ENCODE results near the gene GRAMD1C.
A peak's percentile ranks its signal among the peaks of the same experiment; 100 is the strongest.

GRAMD1C gene

GRCh38 chr3:113838631-113839209 is at the start of gene GRAMD1C:
Gene GRAMD1C (plus strand): TSS chr3:113838788. CDS start chr3:113838910, 122 bp downstream.
- peak; percentile 68 for TF ChIP-seq CTCF (IDR thresholded peaks at IDR 0.05; ENCODE audit: low read depth, low read length)

GRCh38 chr3:113791381-113791780 is 47.2 kb upstream of the GRAMD1C start:
- no peak overlapping the region for H3K4me3 ChIP-seq (ENCODE audit: low read depth, low read length)
- no peak for TF ChIP-seq CTCF (IDR thresholded peaks at IDR 0.05; ENCODE audit: low read depth, low read length)

More at GRCh38 chr3:113838631-113839209, at the start of gene GRAMD1C:
- H3K4me3 ChIP-seq (ENCODE audit: low read depth, low read length): peak within 1 kb of the TSS; percentile 81

- no peak for TF ChIP-seq CTCF (IDR thresholded peaks at IDR 0.05; ENCODE audit: low read depth, low read length)
- no peak overlapping the region for H3K4me3 ChIP-seq (ENCODE audit: low read depth, low read length)
Observed at GRCh38 chr3:113794526-113794925, 44.1 kb upstream of the GRAMD1C start.

GRCh38 chr3:113795693-113796092 is 42.9 kb upstream of the GRAMD1C start:
- no peak overlapping the region for H3K4me3 ChIP-seq (ENCODE audit: low read depth, low read length)
- no peak for TF ChIP-seq CTCF (IDR thresholded peaks at IDR 0.05; ENCODE audit: low read depth, low read length)

GRCh38 chr3:113802795-113803455 is 35.7 kb upstream of the GRAMD1C start:
- no peak for TF ChIP-seq CTCF (IDR thresholded peaks at IDR 0.05; ENCODE audit: low read depth, low read length)
- H3K4me3 ChIP-seq (ENCODE audit: low read depth, low read length): no peak overlapping the region

- no peak for TF ChIP-seq CTCF (IDR thresholded peaks at IDR 0.05; ENCODE audit: low read depth, low read length)
Observed at GRCh38 chr3:113804661-113805060, 33.9 kb upstream of the GRAMD1C start.

GRCh38 chr3:113805249-113805648 is 33.3 kb upstream of the GRAMD1C start:
- H3K4me3 ChIP-seq (ENCODE audit: low read depth, low read length): no peak overlapping the region
- TF ChIP-seq CTCF (IDR thresholded peaks at IDR 0.05; ENCODE audit: low read depth, low read length): no peak

More at GRCh38 chr3:113804661-113805060, 33.9 kb upstream of the GRAMD1C start:
- H3K4me3 ChIP-seq (ENCODE audit: low read depth, low read length): no peak overlapping the region

Measured in WI38 (cell line).